Esophagus (tissue), 2 donors: ENCODE results near the gene ABCC9. TPM values are rescaled to one million over a fixed set of nuclear protein-coding genes. Genes with fewer than 3 reads are reported as not detected.

Experiments
- H3K27ac ChIP-seq, 2 donors: one replicate each; pipeline ENCODE4 v1.5.1; 2013; ENCODE audit warnings: low read depth in 2 of 2, mild to moderate bottlenecking in 2 of 2, inconsistent platforms in 1 of 2, low read length in 1 of 2, moderate library complexity in 1 of 2
- H3K27me3 ChIP-seq, 2 donors: one replicate each; pipeline ENCODE4 v1.6.1; 2013; ENCODE audit warnings: low read length in 2 of 2, control low read depth in 1 of 2, mild to moderate bottlenecking in 1 of 2; ENCODE audit not compliant: insufficient read depth in 2 of 2, control insufficient read depth in 1 of 2
- H3K36me3 ChIP-seq, 2 donors: one replicate each; pipeline ENCODE4 v1.6.1; 2013; ENCODE audit warnings: low read length in 1 of 2; ENCODE audit not compliant: control insufficient read depth in 2 of 2, insufficient read depth in 2 of 2
- H3K4me1 ChIP-seq, 2 donors: one replicate each; pipeline ENCODE4 v1.6.1; 2013; ENCODE audit warnings: low read length in 1 of 2; ENCODE audit not compliant: control insufficient read depth in 2 of 2, insufficient read depth in 2 of 2
- H3K4me3 ChIP-seq, 2 donors: one replicate each; pipeline ENCODE4 v1.5.1; 2013; ENCODE audit warnings: low read length in 2 of 2, mild to moderate bottlenecking in 2 of 2, low read depth in 1 of 2, moderate library complexity in 1 of 2
- H3K9me3 ChIP-seq, 2 donors: one replicate each; pipeline ENCODE4 v1.6.1; 2013; ENCODE audit warnings: mild to moderate bottlenecking in 2 of 2, low read depth in 1 of 2, low read length in 1 of 2, moderate library complexity in 1 of 2; ENCODE audit not compliant: control insufficient read depth in 2 of 2, insufficient read depth in 1 of 2
- WGBS, 2 donors: extraction: QIAGEN DNeasy Blood & Tissue Kit; methylation state at CpG; one replicate each; pipeline ENCODE4 v1.1.7; 2013; 5-methylcytosine and 5-hydroxymethylcytosine counted together
- polyA plus RNA-seq, 2 donors: library from polyadenylated mRNA; stranded (reverse); fragments of 200-250 nt; gene quantifications; one replicate each; pipeline ENCODE4 v1.2.3, GENCODE V29; 2013
- donor health status: healthy with polysubstance abuse.
- donor health status: Bipolar disorder and iron deficiency.

ABCC9 gene
- polyA plus RNA-seq, 2 donors = 0.61 to 1.6 TPM

- H3K27ac ChIP-seq = no peak overlapping the region
- 77 to 78% methylated on average over 2 of the region's 2 CpGs for WGBS, 2 donors
Measured at GRCh38 chr12:21763531-21763930, 177.7 kb downstream of the ABCC9 start.

GRCh38 chr12:21759737-21760136 lies 181.5 kb downstream of the ABCC9 start:
- H3K4me1 ChIP-seq = no peaks in the 10 kb centered on the region
- H3K9me3 ChIP-seq = no peaks in the 10 kb centered on the region
- no peak overlapping the region for H3K4me3 ChIP-seq
- no peaks in the 10 kb centered on the region for H3K36me3 ChIP-seq
- no peaks in the 10 kb centered on the region for H3K27me3 ChIP-seq
- no peak overlapping the region for H3K27ac ChIP-seq
- 85 to 86% methylated on average over 5 of the region's 5 CpGs for WGBS, 2 donors

More at GRCh38 chr12:21763531-21763930, 177.7 kb downstream of the ABCC9 start:
- Histone ChIP-seq H3K4me1 (no peaks in the 10 kb centered on the region), H3K9me3 (no peaks in the 10 kb centered on the region), H3K27me3 (no peaks in the 10 kb centered on the region), H3K4me3 (no peak overlapping the region), H3K36me3 (no peaks in the 10 kb centered on the region)

- Histone ChIP-seq H3K27me3 (no peaks in the 10 kb centered on the region), H3K4me1 (no peaks in the 10 kb centered on the region), H3K4me3 (no peak overlapping the region), H3K36me3 (no peaks in the 10 kb centered on the region), H3K9me3 (no peaks in the 10 kb centered on the region), H3K27ac (peak overlapping the region in 1 of 2 donors; percentile 10)
- 66 to 74% methylated on average over 2 of the region's 2 CpGs for WGBS, 2 donors
Measured at GRCh38 chr12:21757735-21758134, 183.5 kb downstream of the ABCC9 start.

GRCh38 chr12:21756699-21757098 lies 184.5 kb downstream of the ABCC9 start:
- H3K4me1 ChIP-seq = no peaks in the 10 kb centered on the region
- no peaks in the 10 kb centered on the region for H3K9me3 ChIP-seq
- H3K27ac ChIP-seq = no peak overlapping the region
- no peaks in the 10 kb centered on the region for H3K27me3 ChIP-seq
- H3K36me3 ChIP-seq = no peaks in the 10 kb centered on the region
- WGBS, 2 donors = 73 to 85% methylated on average over 4 of the region's 4 CpGs
- no peak overlapping the region for H3K4me3 ChIP-seq

- H3K27me3 ChIP-seq = no peaks in the 10 kb centered on the region
- H3K4me3 ChIP-seq = no peak overlapping the region
- no peaks in the 10 kb centered on the region for H3K36me3 ChIP-seq
- no peak overlapping the region for H3K27ac ChIP-seq
- 23 to 31% methylated on average over 4 of the region's 4 CpGs for WGBS, 2 donors
- H3K9me3 ChIP-seq = no peaks in the 10 kb centered on the region
- H3K4me1 ChIP-seq = no peaks in the 10 kb centered on the region
Measured at GRCh38 chr12:21751517-21751916, 189.7 kb downstream of the ABCC9 start.

Other genes starting within 250 kb of the ABCC9 start
- gene KCNJ8, start 166.7 kb downstream of the ABCC9 start, polyA plus RNA-seq = 1 to 10 TPM in 1 of 2 donors, under 1 TPM in 1; 0.49 to 2.8 TPM
- gene CMAS, start 104.8 kb upstream of the ABCC9 start, polyA plus RNA-seq = 100 to 1,000 TPM in 1 of 2 donors, 10 to 100 TPM in 1; 79.9 to 103 TPM